Activated gamma-delta T cell treated with anti-CD3 and anti-CD28 coated beads, Interleukin-2, amount 50 U/mL, for 16 hours (primary cell): ENCODE results near the gene CBLN3.

Experiments
- DNase-seq: peaks from one replicate; pipeline ENCODE4 v3.0.0-alpha.2; 2020; ENCODE audit warnings: low read depth

Gene CBLN3

GRCh38 chr14:24379907-24380730, 49.3 kb downstream of the CBLN3 start:
- DNase-seq: no peak

DNA sequence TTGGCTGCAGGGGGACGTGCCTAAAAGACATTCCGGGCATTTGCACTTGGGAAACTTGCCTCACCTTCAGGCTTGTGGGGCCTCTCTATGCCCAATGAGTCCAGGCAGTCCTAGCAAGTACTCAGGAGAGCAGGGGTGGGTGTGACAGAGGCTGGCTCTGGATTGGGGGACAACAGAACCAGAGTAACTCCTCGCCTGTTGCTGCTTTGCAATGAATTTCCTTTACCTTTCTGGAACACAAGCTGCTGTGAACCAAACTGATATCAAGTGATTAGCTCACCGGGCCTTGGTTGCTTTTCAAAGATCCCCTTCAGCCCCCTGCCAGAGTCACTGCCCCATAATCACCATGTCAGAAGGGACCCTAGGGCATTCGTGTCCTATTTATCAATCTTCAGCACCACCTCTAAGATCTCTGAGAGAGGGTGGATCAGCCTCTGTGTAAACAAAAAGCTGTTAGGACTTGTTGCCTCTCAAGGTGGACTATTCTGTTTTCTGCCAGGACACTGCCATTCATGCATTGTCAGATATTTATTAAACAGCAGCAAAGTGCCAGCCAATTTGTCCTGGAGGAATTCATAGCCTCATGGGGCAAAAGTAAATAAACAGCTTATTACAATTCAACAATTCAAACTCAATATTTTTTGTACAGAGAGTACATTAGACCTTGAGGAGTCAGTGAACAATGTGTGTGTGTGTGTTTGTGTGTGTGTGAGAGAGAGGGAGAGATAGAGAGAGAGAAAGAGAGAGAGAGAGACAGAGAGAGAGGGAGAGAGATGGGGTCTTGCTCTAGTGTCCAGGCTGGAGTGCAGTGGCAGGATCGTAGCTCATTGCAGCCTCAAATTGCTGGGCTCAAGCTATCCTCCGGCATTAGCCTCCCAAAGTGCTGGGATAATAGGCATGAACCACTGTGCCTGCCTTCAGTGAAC, 50.2 kb downstream of the CBLN3 start:
- no peak for DNase-seq

DNA sequence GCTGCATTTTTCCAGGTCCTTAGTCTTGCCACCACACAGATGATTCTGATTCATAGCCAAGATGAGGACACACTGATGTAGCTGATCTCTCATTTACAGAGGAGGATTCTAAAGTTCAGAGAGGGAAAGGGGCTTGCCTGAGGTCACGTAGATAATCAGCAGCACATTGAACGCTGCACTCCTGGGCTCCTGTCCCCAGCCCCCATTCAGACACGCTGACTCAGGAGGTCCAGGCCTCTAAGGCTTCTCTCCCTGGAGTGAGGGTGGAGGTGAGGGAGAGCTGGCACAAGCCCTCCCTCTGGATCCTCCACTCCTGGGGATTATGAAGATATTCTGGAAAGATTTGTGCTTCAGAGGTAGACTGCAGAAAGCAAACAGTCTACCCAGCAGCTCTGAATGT, 51.1 kb downstream of the CBLN3 start:
- DNase-seq: no peak

- DNase-seq: no peak
Measured at GRCh38 chr14:24377657-24378056, 51.8 kb downstream of the CBLN3 start.

- no peak for DNase-seq
Measured at GRCh38 chr14:24377126-24377525, 52.3 kb downstream of the CBLN3 start.
